OCI-M2 (cell line): Measurements from ENCODE around the gene KRTAP10-9.
"Not testable (repeated sequence)": the region's sequence is repeated elsewhere in the genome, so short reads cannot be mapped to it uniquely, and the experiment has no call there.

ENCODE experiments used
- DNase-seq: peaks from one replicate; lab custom pipeline; 2025; ENCODE audit not compliant: unreplicated experiment; lab: John Stamatoyannopoulos, UW

KRTAP10-9 gene

GRCh38 chr21:44658913-44659595 is 32.2 kb downstream of the KRTAP10-9 start:
- no peak for DNase-seq

GRCh38 chr21:44661567-44661966 is 34.7 kb downstream of the KRTAP10-9 start:
- DNase-seq = not testable (repeated sequence)

- no peak for DNase-seq
Measured at GRCh38 chr21:44664691-44665090, 37.8 kb downstream of the KRTAP10-9 start.

GRCh38 chr21:44666401-44667320 is 39.8 kb downstream of the KRTAP10-9 start, which contains the start of gene KRTAP12-2:
Gene KRTAP12-2, minus strand, starts transcription at chr21:44666927. Its CDS starts 41 bp downstream, at chr21:44666886.
- DNase-seq = no peak

- no peak for DNase-seq
Measured at GRCh38 chr21:44667612-44668011, 40.7 kb downstream of the KRTAP10-9 start.

- DNase-seq = no peak
Measured at GRCh38 chr21:44670642-44671432, 43.9 kb downstream of the KRTAP10-9 start.

- no peak for DNase-seq
Measured at GRCh38 chr21:44671911-44672310, 45.0 kb downstream of the KRTAP10-9 start.

- DNase-seq = no peak
Measured at GRCh38 chr21:44677881-44678280, 51.0 kb downstream of the KRTAP10-9 start.
